Activated CD8-positive, alpha-beta T cell treated with anti-CD3 and anti-CD28 coated beads for 36 hours (primary cell): ENCODE data around the gene MAD2L2. TPM values are rescaled to one million over a fixed set of nuclear protein-coding genes. Genes with fewer than 3 reads are reported as not detected.

ENCODE experiments used
- ATAC-seq: fragments of 200-7000 bp; cut with Tn5 transposase; one replicate; pipeline ENCODE4 v1.10.0; 2021; ENCODE audit warnings: mild to moderate bottlenecking, moderate library complexity
- CTCF ChIA-PET: fragments of 350-600 bp; sonication (Branson Sonifier 250); formaldehyde crosslinking; loops from one replicate; lab custom pipeline; 2021; ENCODE audit warnings: antibody characterized with exemption; lab: Charles Lee
- POLR2A ChIA-PET: fragments of 350-600 bp; sonication (Branson Sonifier 250); formaldehyde crosslinking; loops from one replicate; lab custom pipeline; 2021; ENCODE audit warnings: antibody characterized with exemption; lab: Charles Lee
- DNase-seq: peaks from one replicate; pipeline ENCODE4 v3.0.0-alpha.2; 2020
- H3K27ac Mint-ChIP-seq: one replicate; pipeline ENCODE4 v1.8.0; 2021; ENCODE audit warnings: mild to moderate bottlenecking, mixed read lengths
- H3K27me3 Mint-ChIP-seq: one replicate; pipeline ENCODE4 v1.8.0; 2021; ENCODE audit warnings: mixed read lengths
- H3K36me3 Mint-ChIP-seq: one replicate; pipeline ENCODE4 v1.8.0; 2021; ENCODE audit warnings: low read depth, mixed read lengths
- H3K4me1 Mint-ChIP-seq: one replicate; pipeline ENCODE4 v1.8.0; 2021; ENCODE audit warnings: low read depth, mixed read lengths
- H3K4me3 Mint-ChIP-seq: one replicate; pipeline ENCODE4 v1.8.0; 2021; ENCODE audit warnings: mild to moderate bottlenecking, moderate library complexity, mixed read lengths
- H3K9me3 Mint-ChIP-seq: one replicate; pipeline ENCODE4 v1.8.0; 2021; ENCODE audit warnings: mixed read lengths
- intact Hi-C: fragments of 100-400 bp; cut with micrococcal nuclease; formaldehyde crosslinking; loops from one replicate; pipeline ENCODE4 v1.10.0; 2022
- total RNA-seq, 2 experiments: library from RNA; stranded (reverse); gene quantifications; one replicate each; pipeline ENCODE4 v1.2.3, GENCODE V29; 2021
- TF ChIP-seq, protein P1 (sequence below): fragments of 200-600 bp; IDR thresholded peaks from one replicate; pipeline ENCODE4 v1.8.0; 2022; ENCODE audit warnings: antibody characterized with exemption, mild to moderate bottlenecking

The MAD2L2 gene
- total RNA-seq, 2 experiments from 2014 or later, result 86.5 to 90.4 TPM

- no peak for ATAC-seq
- POLR2A ChIA-PET, result interaction anchor here (1.3 kb wide), 1 partner anchor 180 kb away, joined by 5 read pairs; no protein-coding TSS in a partner anchor
- no peak overlapping the region for H3K27ac Mint-ChIP-seq
These were observed 47.3 kb upstream of the MAD2L2 start for GRCh38 chr1:11728126-11728806.

GRCh38 chr1:11727119-11727518, 46.2 kb upstream of the MAD2L2 start:
- CTCF ChIA-PET, result interaction anchor here (1.2 to 9.4 kb wide), 3 partner anchors 63 to 81 kb away, joined by 4 to 136 read pairs (median 9); partner anchors contain the start of genes FBXO2, FBXO44 and FBXO6
- DNase-seq, result no peak
- Mint-ChIP-seq H3K27me3 (no peaks in the 10 kb centered on the region), H3K4me3 (no peak overlapping the region), H3K9me3 (no peaks in the 10 kb centered on the region), H3K27ac (no peak overlapping the region), H3K36me3 (no peaks in the 10 kb centered on the region), H3K4me1 (peaks cover 33% of the 10 kb centered on the region)
- intact Hi-C loops, result no loop called here
- POLR2A ChIA-PET, result interaction anchor here (0.9 kb wide), 1 partner anchor 63 kb away, joined by 3 read pairs; the partner anchor contains the start of gene FBXO6
- ATAC-seq, result no peak
- TF ChIP-seq, protein P1, sequence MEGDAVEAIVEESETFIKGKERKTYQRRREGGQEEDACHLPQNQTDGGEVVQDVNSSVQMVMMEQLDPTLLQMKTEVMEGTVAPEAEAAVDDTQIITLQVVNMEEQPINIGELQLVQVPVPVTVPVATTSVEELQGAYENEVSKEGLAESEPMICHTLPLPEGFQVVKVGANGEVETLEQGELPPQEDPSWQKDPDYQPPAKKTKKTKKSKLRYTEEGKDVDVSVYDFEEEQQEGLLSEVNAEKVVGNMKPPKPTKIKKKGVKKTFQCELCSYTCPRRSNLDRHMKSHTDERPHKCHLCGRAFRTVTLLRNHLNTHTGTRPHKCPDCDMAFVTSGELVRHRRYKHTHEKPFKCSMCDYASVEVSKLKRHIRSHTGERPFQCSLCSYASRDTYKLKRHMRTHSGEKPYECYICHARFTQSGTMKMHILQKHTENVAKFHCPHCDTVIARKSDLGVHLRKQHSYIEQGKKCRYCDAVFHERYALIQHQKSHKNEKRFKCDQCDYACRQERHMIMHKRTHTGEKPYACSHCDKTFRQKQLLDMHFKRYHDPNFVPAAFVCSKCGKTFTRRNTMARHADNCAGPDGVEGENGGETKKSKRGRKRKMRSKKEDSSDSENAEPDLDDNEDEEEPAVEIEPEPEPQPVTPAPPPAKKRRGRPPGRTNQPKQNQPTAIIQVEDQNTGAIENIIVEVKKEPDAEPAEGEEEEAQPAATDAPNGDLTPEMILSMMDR, result no peak

More at GRCh38 chr1:11728126-11728806, 47.3 kb upstream of the MAD2L2 start:
- intact Hi-C loops, result no loop called here
- CTCF ChIA-PET, result interaction anchor here (3.4 kb wide), 1 partner anchor 9 kb away, joined by 17 read pairs; no protein-coding TSS in a partner anchor
- H3K4me1 Mint-ChIP-seq, result peaks cover 41% of the 10 kb centered on the region
- TF ChIP-seq, protein P1, result no peak
- H3K27me3 Mint-ChIP-seq, result no peaks in the 10 kb centered on the region
- no peak for DNase-seq
- no peaks in the 10 kb centered on the region for H3K9me3 Mint-ChIP-seq
- H3K4me3 Mint-ChIP-seq, result no peak overlapping the region
- no peaks in the 10 kb centered on the region for H3K36me3 Mint-ChIP-seq

DNA sequence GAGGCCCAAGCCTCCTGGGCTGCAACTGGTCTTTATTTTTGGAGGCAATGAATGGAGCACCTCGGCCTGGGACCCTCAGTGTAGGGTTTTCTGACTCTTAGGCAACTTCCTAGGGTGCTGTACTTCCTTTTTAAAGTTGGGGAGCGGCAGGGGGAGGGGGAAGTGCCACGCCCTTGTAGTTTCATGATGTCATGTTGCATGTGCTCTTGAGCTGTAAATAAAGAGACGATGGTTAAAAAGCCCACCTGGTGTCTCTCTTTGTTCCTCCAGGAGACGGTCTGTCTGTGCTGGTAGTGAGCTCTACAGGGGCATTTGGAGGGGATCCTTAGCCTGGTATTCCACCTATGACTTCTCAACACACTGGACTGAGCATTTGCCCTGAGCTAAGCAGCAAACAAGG, 44.7 kb upstream of the MAD2L2 start:
- Mint-ChIP-seq H3K4me1 (peaks cover 20% of the 10 kb centered on the region), H3K27ac (no peak overlapping the region), H3K9me3 (no peaks in the 10 kb centered on the region), H3K36me3 (no peaks in the 10 kb centered on the region), H3K27me3 (no peaks in the 10 kb centered on the region), H3K4me3 (no peak overlapping the region)
- POLR2A ChIA-PET, result interaction anchor here (0.8 to 1.5 kb wide), 2 partner anchors 183 to 184 kb away, joined by 3 to 5 read pairs; no protein-coding TSS in a partner anchor
- TF ChIP-seq, protein P1, result no peak
- ATAC-seq (no peak), DNase-seq (no peak)
- intact Hi-C loops, result no loop called here
- CTCF ChIA-PET, result interaction anchor here (1.0 to 9.4 kb wide), 4 partner anchors 17 to 80 kb away, joined by 3 to 136 read pairs (median 6); partner anchors contain the start of genes FBXO2, FBXO44 and FBXO6

DNA sequence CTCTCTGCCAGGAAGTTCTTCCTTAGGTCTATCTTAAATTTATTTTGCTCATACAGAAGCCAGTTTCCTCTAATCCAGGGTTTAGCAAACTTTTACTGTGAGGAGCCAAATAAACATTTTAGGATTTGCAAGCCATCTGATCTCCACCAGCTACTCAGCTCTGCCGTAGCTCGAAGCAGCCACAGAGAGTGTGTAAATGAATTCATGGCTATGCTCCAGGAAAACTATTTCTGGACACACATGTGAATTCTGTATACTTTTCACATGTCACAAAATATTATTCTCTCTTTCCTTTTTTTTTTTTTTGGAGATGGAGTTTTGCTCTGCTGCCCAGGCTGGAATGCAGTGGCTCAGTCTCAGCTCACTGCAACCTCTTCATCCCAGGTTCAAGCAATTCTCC, 41.6 kb upstream of the MAD2L2 start:
- no peak overlapping the region for H3K4me3 Mint-ChIP-seq
- TF ChIP-seq, protein P1, result no peak
- no peaks in the 10 kb centered on the region for H3K27me3 Mint-ChIP-seq
- ATAC-seq (no peak), DNase-seq (no peak)
- no peaks in the 10 kb centered on the region for H3K9me3 Mint-ChIP-seq
- ChIA-PET CTCF (interaction anchor here (1.1 to 9.4 kb wide), 5 partner anchors 15 to 77 kb away, joined by 3 to 136 read pairs (median 6); partner anchors contain the start of genes FBXO2, FBXO44 and FBXO6), POLR2A (interaction anchor here (0.6 to 1.1 kb wide), 2 partner anchors 13 to 58 kb away, joined by 3 to 4 read pairs; partner anchors contain the start of gene FBXO6)
- no peak overlapping the region for H3K27ac Mint-ChIP-seq
- no peaks in the 10 kb centered on the region for H3K36me3 Mint-ChIP-seq
- peaks cover 13% of the 10 kb centered on the region for H3K4me1 Mint-ChIP-seq
- intact Hi-C loops, result no loop called here

- CTCF ChIA-PET, result interaction anchor here (1.7 to 9.4 kb wide), 4 partner anchors 12 to 69 kb away, joined by 4 to 136 read pairs (median 30); partner anchors contain the start of genes FBXO2, FBXO44 and FBXO6
- peaks cover 13% of the 10 kb centered on the region for H3K4me1 Mint-ChIP-seq
- TF ChIP-seq, protein P1, result no peak
- intact Hi-C loops, result no loop called here
- H3K27ac Mint-ChIP-seq, result no peak overlapping the region
- no peaks in the 10 kb centered on the region for H3K27me3 Mint-ChIP-seq
- H3K9me3 Mint-ChIP-seq, result no peaks in the 10 kb centered on the region
- no peak for DNase-seq
- POLR2A ChIA-PET, result interaction anchor here (1.1 kb wide), 1 partner anchor 14 kb away, joined by 4 read pairs; no protein-coding TSS in a partner anchor
- H3K4me3 Mint-ChIP-seq, result no peak overlapping the region
- H3K36me3 Mint-ChIP-seq, result no peaks in the 10 kb centered on the region
- no peak for ATAC-seq
These were observed 40.4 kb upstream of the MAD2L2 start for GRCh38 chr1:11721311-11721710.
